Small intestine (tissue), 7 donors: Measurements from ENCODE around the gene PDE6B. TPM values are rescaled to one million over a fixed set of nuclear protein-coding genes. Genes with fewer than 3 reads are reported as not detected.

ENCODE experiments used
- DNase-seq, 2 donors: peaks; one replicate each; pipeline versions ENCODE4 v3.0.0 to v3.0.0-alpha.2; 2013
- FAIRE-seq: peaks from 2 replicates; lab custom pipeline; 2012; peaks lifted over from hg19 to GRCh38; lab: Jason Lieb, UNC
- H3K27ac ChIP-seq, 3 donors: one replicate each; pipeline ENCODE4 v1.5.1; 2013; ENCODE audit warnings: low read length in 2 of 3, mild to moderate bottlenecking in 2 of 3, control low read depth in 1 of 3, inconsistent platforms in 1 of 3, low read depth in 1 of 3, moderate library complexity in 1 of 3
- H3K27me3 ChIP-seq, 3 donors: one replicate each; pipeline ENCODE4 v1.6.1; 2013; ENCODE audit warnings: low read length in 3 of 3, inconsistent platforms in 1 of 3; ENCODE audit not compliant: control insufficient read depth in 3 of 3, insufficient read depth in 3 of 3
- H3K36me3 ChIP-seq, 3 donors: one replicate each; pipeline ENCODE4 v1.6.1; 2013; ENCODE audit warnings: low read length in 3 of 3, inconsistent platforms in 1 of 3, low read depth in 1 of 3, mild to moderate bottlenecking in 1 of 3, moderate library complexity in 1 of 3; ENCODE audit not compliant: control insufficient read depth in 3 of 3, insufficient read depth in 2 of 3
- H3K4me1 ChIP-seq, 3 donors: one replicate each; pipeline ENCODE4 v1.6.1; 2013; ENCODE audit warnings: low read length in 2 of 3, inconsistent platforms in 1 of 3, low read depth in 1 of 3, mild to moderate bottlenecking in 1 of 3, moderate library complexity in 1 of 3; ENCODE audit not compliant: control insufficient read depth in 3 of 3, insufficient read depth in 2 of 3
- H3K4me3 ChIP-seq, 3 donors: one replicate each; pipeline ENCODE4 v1.5.1; 2013; ENCODE audit warnings: low read length in 3 of 3, control low read depth in 1 of 3, inconsistent platforms in 1 of 3, low read depth in 1 of 3, mild to moderate bottlenecking in 1 of 3, moderate library complexity in 1 of 3
- H3K9me3 ChIP-seq, 2 donors: one replicate each; pipeline ENCODE4 v1.6.1; 2013; ENCODE audit warnings: low read depth in 1 of 2, low read length in 1 of 2; ENCODE audit not compliant: control insufficient read depth in 2 of 2, insufficient read depth in 1 of 2
- WGBS, 3 donors: extraction: QIAGEN DNeasy Blood & Tissue Kit; methylation state at CpG; one replicate each; pipeline ENCODE4 v1.1.7; 2013; 5-methylcytosine and 5-hydroxymethylcytosine counted together
- polyA plus RNA-seq, 4 donors: library from polyadenylated mRNA; stranded (reverse) in 3 of 4; unstranded in 1 of 4; fragments of 200-250 nt in 3 of 4; fragments of 120-200 nt in 1 of 4; gene quantifications; one replicate each; pipeline versions ENCODE4 v1.2.1 to v1.2.3, GENCODE V29; 2013
- donor health status: healthy with polysubstance abuse.
- donor health status: control.
- donor health status: control.
- donor health status: Bipolar disorder and iron deficiency.
- donor health status: healthy.

PDE6B gene
- polyA plus RNA-seq, 4 donors: 1.8 to 35.2 TPM; not detected in 2

- Histone ChIP-seq H3K27ac (no peak overlapping the region), H3K4me1 (no peaks in the 10 kb centered on the region), H3K36me3 (no peaks in the 10 kb centered on the region), H3K4me3 (no peak overlapping the region), H3K27me3 (no peaks in the 10 kb centered on the region), H3K9me3 (no peaks in the 10 kb centered on the region)
- DNase-seq (no peak), FAIRE-seq (no peak)
- 90 to 94% (median 94%) methylated on average over 23 to 27 of the region's 27 CpGs for WGBS, 3 donors
Measured at GRCh38 chr4:616911-617643, 8.3 kb upstream of the PDE6B start.

GRCh38 chr4:617644-618641 is 7.4 kb upstream of the PDE6B start:
- H3K4me1 ChIP-seq: no peaks in the 10 kb centered on the region
- no peaks in the 10 kb centered on the region for H3K27me3 ChIP-seq
- no peaks in the 10 kb centered on the region for H3K36me3 ChIP-seq
- no peak overlapping the region for H3K27ac ChIP-seq
- no peaks in the 10 kb centered on the region for H3K9me3 ChIP-seq
- DNase-seq: no peak
- H3K4me3 ChIP-seq: no peak overlapping the region
- 51 to 64% (median 52%) methylated on average over 18 of the region's 18 CpGs for whole genome bisulfite sequencing, 3 donors
- FAIRE-seq: no peak

- Histone ChIP-seq H3K9me3 (no peaks in the 10 kb centered on the region), H3K4me1 (no peaks in the 10 kb centered on the region), H3K27ac (no peak overlapping the region), H3K27me3 (peaks cover 0 to 2% (median 0%) of the 10 kb centered on the region in 3 donors), H3K36me3 (no peaks in the 10 kb centered on the region), H3K4me3 (no peak overlapping the region)
- DNase-seq: no peak
- no peak for FAIRE-seq
- WGBS, 3 donors: 83 to 84% (median 84%) methylated on average over 11 of the region's 11 CpGs
Measured at GRCh38 chr4:620201-620600, 5.2 kb upstream of the PDE6B start.

GRCh38 chr4:620851-621261 is 4.5 kb upstream of the PDE6B start:
- peaks cover 0 to 2% (median 0%) of the 10 kb centered on the region in 3 donors for H3K27me3 ChIP-seq
- WGBS, 3 donors: 89 to 92% (median 91%) methylated on average over 19 of the region's 19 CpGs
- H3K4me1 ChIP-seq: no peaks in the 10 kb centered on the region
- H3K9me3 ChIP-seq: no peaks in the 10 kb centered on the region
- DNase-seq: no peak
- no peak overlapping the region for H3K27ac ChIP-seq
- no peak overlapping the region for H3K4me3 ChIP-seq
- no peaks in the 10 kb centered on the region for H3K36me3 ChIP-seq
- no peak for FAIRE-seq

GRCh38 chr4:621296-622070 is 3.9 kb upstream of the PDE6B start:
- Histone ChIP-seq H3K27ac (no peak overlapping the region), H3K4me3 (no peak overlapping the region), H3K36me3 (no peaks in the 10 kb centered on the region), H3K4me1 (no peaks in the 10 kb centered on the region), H3K27me3 (peaks cover 0 to 2% (median 0%) of the 10 kb centered on the region in 3 donors), H3K9me3 (no peaks in the 10 kb centered on the region)
- no peak for DNase-seq
- 81 to 84% (median 82%) methylated on average over 22 of the region's 22 CpGs for WGBS, 3 donors
- FAIRE-seq: no peak

- no peak overlapping the region for H3K27ac ChIP-seq
- no peaks in the 10 kb centered on the region for H3K9me3 ChIP-seq
- no peaks in the 10 kb centered on the region for H3K36me3 ChIP-seq
- H3K4me3 ChIP-seq: no peak overlapping the region
- FAIRE-seq (no peak), DNase-seq (no peak)
- H3K4me1 ChIP-seq: no peaks in the 10 kb centered on the region
- 79 to 89% (median 84%) methylated on average over 22 of the region's 22 CpGs for WGBS, 3 donors
- H3K27me3 ChIP-seq: peaks cover 0 to 2% (median 0%) of the 10 kb centered on the region in 3 donors
Measured at GRCh38 chr4:622071-622995, 3.0 kb upstream of the PDE6B start.

- peaks cover 0 to 2% (median 0%) of the 10 kb centered on the region in 3 donors for H3K27me3 ChIP-seq
- WGBS, 3 donors: 72 to 76% (median 76%) methylated on average over 22 to 24 of the region's 24 CpGs
- no peaks in the 10 kb centered on the region for H3K36me3 ChIP-seq
- DNase-seq (no peak), FAIRE-seq (no peak)
- H3K4me1 ChIP-seq: no peaks in the 10 kb centered on the region
- H3K4me3 ChIP-seq: no peak overlapping the region
- no peaks in the 10 kb centered on the region for H3K9me3 ChIP-seq
- H3K27ac ChIP-seq: no peak overlapping the region
Measured at GRCh38 chr4:622996-623913, 2.1 kb upstream of the PDE6B start.
